GM18498 (cell line): ENCODE results near the gene SH2D6.
A peak's percentile ranks its signal among the peaks of the same experiment; 100 is the strongest.
"Not testable (repeated sequence)": the region's sequence is repeated elsewhere in the genome, so short reads cannot be mapped to it uniquely, and the experiment has no call there.

Experiments used
- ATAC-seq: cut with Tn5 transposase; IDR thresholded peaks from one replicate; pipeline ENCODE4 v1.9.1; 2021; ENCODE audit warnings: mild to moderate bottlenecking, moderate library complexity; ENCODE audit not compliant: unreplicated experiment

SH2D6 gene

DNA sequence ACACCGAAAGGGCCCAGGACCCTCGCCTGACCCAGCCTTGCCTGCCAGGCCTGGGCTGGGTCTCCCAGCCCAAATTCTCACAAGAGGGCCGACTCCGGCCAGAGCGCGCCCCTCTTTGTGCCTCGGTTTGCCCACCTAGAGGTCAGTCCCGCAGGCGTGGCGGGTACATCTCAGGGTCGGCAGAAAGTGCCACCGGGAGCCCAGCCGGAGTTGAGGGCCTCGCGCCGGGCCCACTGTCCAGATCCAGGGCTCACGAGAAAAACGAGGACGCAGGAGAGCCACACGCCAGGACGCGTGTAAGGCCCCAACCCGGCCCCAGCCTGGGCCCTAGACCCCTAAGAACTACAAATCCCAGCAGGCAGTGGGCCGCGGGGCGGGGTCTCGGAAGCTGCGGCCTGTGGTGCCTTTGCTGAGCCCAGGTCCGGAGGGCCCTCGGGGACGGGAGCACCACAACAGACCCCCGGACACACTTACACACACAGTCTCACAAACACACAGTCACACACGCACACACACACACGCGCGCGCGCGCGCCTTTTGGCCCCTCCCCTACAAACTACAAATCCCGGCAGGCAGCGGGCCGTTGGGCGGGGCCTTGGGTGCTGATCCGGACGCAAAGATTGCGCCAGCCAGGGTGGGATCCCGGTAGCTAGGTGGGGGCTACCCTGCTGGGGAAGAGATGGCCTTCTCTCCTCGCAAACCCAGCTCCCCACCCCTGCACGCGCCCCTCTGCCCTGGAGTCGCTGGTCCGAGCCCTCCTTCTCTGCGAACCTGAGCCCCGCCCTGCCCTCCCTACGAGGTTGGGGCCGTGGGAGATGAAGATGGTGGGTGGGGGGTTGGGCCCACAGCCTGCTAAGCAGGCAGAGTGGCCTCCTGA, at the start of gene SH2D6:
Gene SH2D6, plus strand, starts transcription at position 583 of the 877 bp plus-strand sequence. CDS start 10,752 bp downstream, outside the sequence.
- peak; percentile 80 for ATAC-seq

DNA sequence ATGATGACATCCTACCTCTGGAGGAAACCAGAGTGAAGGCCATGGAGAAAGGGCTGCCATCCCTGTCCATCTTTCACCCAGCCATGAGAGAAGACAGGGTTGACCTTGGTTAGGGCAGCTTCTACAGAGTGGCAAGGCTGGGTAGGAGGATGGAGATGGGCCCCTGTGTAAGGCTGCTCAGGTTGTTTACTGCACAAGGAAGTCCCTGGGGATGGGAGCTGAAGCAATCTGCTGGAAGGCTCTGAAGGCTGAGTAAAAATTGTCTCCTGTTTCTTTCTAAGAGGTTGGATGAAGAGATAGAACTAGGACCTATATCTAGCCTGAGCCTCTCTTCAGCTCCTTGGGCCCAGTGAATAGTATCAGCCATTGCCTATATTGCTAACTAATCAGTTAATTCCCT, 49.6 kb upstream of the SH2D6 start:
- ATAC-seq = no peak

DNA sequence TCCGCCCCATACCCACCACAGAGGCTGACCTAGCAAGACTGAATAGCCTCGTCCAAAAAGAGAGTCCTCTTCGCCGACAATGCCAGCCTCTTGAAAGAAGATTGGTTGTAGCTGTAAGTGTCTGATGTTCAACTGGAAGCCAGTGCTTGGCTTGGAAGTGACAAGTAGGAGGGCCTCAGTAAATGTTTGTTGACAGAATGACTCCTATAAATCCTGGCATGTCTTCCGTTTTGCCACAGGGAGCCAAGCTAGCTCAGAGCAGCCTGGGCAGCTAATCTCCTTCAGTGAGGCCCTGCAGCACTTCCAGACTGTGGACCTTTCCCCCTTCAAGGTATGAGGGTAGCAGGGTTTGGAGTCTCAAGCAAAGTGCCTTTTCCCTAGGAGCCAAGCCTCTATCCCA, 49.0 kb upstream of the SH2D6 start:
- no peak for ATAC-seq

DNA sequence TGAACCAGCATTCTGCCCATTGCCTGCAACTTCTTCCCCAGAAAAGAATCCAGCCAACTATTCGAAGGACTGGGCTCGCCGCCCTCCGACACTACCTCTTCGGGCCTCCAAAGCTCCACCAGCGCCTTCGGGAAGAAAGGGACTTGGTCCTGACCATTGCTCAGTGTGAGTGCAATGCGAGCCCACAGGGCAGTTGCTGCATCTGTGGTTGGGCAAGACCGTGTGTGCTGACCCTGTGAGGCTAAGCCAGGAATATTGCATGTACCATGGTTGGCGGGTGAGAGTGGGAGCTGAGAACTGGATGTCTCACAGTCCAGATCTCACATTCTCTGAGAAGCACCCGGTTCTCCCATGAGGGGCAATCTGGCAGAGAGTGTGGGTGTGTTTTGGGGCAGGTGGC, 47.5 kb upstream of the SH2D6 start:
- ATAC-seq = no peak

DNA sequence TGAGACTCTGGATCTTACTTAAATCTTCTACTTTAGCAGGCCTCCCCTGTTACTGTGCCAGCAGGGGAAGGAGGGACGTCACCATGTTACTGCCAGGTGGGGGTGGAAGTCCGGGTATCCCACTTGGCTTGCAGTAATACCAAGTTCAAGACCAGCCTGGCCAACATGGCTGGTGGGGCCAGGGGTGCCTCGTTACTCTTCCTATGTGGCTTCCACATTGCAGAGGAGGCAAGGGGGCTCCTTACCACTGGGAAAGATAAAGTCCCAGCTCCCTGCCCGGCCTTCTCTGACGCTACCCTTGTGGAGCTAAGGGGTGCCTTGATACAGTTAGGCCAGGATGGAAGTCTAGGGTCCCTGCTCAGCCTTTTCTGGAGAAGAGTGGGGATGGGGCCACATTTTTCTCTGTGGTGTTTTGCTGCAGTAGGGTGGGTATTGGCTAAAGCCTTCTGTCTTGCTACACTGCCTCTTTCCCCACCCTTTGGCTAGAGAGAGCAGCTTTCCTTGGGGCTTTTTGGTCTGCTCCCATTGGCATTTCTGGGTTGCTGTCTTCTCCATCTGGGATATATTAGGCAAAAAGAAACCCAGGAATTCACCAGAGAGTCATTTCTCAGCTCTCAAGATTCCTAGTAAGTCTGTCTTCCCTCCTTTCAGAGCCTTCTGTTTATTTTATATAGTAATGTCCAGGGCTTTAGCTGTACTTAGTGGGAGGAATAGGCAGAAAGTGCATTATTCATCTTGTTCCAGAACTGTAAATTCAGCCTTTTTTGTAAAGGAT, 42.0 kb upstream of the SH2D6 start:
- no peak for ATAC-seq

DNA sequence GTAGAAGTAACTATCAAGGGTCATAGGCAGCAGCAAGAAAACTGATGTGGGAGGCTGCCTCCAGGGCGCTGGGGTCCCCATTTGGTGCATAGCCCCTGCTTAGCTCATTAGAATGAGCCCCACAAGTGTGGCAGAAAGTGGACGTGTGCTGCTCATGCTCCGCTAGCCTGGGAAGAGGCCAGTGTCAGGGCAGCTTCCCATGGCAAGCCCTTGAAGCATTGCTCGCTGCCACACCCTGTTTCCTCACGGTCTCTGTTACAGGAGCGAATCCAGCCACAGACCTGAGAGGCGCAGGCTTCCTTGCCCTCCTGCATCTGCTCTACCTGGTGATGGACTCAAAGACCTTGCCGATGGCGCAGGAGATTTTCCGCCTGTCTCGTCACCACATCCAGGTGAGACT, 41.4 kb upstream of the SH2D6 start:
- no peak for ATAC-seq

DNA sequence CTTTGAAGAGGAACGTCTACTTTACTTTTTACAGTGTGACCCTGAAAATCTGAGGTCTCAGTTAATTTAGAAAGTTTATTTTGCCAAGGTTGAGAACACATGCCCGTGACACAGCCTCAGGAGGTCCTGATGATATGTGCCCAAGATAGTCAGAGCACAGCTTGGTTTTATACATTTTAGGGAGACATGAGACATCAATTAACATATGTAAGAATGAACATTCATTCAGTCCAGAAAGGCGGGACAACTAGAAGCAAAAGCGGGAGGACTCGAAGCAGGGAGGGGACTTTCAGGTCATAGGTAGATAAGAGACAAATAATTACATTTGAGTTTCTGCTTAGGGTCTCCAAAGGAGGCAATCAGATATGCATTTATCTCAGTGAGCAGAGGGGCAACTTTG, 40.3 kb upstream of the SH2D6 start:
- ATAC-seq = no peak

DNA sequence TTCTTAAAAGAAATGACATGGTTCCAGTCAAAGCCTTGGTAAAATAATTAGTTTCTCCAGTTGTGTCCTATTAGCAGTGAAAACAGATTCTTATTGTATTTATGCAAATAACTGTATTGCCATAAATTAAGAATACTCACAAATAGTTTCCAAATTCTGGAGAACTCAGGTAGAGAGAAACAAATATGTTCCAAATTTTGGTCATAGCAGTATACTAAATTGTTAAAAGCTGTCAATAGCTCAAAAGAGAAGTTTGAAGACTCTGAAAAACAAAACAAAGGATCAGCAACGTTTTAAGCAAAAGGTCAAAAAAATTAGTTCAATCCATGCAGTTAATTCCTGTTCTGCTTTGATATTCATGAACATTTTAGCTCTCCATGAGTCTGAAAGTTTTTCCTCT, 38.5 kb upstream of the SH2D6 start:
- ATAC-seq = no peak

DNA sequence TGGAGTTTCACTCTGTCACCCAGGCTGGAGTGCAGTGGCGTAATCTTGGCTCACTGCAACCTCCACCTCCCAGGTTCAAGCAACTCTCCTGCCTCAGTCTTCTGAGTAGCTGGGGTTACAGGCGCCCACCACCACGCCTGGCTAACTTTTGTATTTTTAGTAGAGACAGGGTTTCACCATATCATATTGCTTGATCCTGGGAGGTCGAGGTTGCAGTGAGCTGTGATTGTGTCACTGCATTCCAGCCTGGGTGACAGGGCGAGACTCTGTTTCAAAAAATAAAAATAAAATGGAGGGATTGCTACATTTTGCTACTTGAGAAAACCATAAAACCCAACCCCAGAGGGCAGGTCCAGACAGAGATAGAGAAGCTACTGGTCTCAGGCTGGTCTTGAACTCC, 35.4 kb upstream of the SH2D6 start:
- not testable (repeated sequence) for ATAC-seq

DNA sequence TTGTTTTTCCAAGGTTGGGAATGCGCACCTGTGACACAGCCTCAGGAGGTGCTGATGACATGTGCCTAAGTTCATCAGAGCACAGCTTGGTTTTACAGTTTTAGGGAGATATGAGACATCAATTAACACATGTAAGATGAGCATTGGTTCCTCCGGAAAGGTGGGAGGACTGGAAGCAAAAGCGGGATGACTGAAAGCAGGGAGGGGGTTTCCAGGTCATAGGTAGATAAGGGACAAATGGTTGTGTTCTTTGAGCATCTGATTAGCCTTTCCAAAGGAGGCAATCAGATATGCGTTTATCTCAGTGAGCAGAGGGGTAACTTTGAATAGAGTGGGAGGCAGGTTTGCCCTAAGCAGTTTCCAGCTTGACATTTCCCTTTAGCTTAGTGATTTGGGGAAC, 34.7 kb upstream of the SH2D6 start:
- ATAC-seq = no peak

DNA sequence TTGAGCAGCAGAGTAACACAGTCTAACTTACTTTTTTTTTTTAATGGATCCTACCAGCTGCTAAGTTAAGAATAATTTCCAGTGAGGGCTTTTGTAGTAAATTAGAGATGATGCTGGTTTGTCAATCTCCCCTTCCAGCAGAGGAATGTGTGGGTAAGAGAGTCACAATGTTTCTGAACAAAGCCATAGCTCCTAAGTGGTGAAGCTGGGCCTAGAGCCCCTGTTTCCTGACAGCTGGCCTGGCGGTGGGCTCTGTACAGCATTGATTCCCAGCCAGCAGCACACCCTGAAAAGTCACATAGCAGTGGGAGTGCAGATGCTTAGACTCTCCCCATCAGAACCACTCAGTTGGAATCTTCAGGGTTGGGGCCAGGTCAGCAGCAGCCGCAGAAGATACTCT, 32.8 kb upstream of the SH2D6 start:
- ATAC-seq = no peak

DNA sequence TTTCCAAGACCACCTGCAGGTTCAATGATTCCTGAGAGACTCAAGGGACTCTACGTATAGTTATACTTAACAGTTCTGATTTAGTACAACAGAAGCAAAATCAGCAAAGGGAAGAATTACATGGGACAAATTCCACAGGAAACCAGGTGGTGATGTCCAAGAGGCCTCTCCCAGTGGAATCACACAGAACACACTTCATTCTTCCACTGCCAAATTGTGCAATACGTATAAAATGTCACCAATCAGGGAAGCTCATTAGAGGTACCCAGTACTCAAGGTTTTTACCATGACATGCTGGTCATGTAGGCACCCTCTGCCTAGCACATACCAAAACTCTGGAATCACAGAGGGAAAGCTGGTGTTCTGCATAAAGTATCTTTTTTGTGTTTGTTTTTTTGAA, 30.8 kb upstream of the SH2D6 start:
- ATAC-seq = no peak

DNA sequence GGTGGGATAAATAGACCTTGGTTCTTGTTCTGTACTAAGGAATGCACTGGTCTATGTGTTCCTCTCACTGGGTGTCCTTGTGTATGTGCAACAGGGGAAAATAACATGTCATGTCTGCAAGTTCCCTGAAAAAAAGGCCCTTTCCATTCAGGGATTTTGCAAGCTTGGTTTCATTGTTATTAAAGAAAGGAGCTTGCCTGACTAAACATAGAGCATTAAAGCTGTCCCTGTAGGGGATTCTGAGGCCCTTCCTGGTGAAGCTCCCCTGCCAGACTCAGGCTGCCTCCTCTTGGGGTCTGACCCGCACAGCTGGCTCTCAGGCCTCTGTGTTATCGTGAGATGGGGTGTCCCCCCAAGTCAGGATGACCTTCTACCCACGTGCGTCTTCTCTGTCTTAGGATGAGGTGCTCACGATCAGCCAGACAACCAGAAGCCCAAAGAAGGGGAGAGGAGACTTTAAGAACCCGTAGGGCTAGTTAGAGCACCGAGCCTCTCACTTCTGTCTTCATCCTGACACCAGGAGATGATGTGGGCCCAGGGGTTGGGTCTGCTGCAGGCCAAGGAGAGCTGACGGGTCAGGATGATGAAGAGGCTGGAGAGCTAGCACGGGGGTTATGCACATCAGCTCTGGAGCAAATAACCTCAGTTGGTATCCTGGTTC, 29.5 kb upstream of the SH2D6 start:
- no peak for ATAC-seq

DNA sequence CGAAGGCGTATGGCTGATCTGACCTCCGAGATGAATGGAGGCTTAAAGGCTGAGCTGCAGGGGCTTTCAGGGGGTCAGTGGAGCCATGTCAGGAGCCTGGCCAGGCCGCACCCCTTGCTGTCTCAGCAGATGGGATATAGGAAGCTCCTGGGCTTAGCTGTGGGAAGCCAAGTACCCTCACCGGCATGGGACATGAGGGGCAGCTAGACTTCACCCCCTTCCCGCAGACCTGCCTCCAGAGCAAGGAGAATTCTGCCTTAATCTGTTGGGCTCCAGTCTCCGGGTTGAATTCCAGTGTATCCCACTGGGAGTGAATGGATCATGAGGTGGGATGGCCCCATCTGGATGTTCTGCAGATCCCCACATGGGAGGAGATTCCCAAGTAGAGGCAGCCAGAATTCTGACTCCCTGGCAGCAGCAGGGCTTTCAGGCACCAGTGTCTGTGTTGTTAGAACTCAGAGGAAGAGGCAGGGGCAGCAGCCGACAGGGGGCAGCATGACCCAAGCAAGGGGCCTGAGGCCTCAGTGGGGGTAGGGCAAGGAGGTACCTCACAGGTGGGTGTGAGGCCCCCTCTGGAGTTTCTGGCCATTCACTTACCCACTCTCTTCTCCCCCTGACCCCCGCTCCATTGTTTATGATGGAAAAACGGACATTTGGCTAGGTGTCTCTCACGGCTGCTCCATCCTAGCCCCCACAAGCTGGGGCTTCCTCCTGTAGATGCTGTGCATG, 27.4 kb upstream of the SH2D6 start:
- no peak for ATAC-seq

DNA sequence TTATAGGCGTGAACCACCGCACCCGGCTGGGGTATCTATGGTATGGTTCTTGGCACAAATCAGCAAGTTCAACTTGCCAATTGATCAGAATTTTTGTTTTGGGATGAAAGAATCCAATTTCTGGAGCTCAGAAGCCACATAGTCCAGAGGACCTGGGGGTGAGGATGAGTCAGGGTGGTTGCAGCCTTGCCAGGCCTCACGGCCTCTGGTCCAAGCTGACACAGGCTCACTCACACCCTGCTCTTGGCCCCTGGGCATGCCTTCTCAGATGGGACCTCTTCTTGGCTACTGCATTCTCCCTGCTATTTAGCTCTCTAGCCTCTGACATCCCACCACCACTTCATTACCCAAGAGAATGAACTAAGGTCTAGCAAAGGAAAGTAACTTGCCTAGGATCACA, 24.7 kb upstream of the SH2D6 start:
- ATAC-seq = no peak

DNA sequence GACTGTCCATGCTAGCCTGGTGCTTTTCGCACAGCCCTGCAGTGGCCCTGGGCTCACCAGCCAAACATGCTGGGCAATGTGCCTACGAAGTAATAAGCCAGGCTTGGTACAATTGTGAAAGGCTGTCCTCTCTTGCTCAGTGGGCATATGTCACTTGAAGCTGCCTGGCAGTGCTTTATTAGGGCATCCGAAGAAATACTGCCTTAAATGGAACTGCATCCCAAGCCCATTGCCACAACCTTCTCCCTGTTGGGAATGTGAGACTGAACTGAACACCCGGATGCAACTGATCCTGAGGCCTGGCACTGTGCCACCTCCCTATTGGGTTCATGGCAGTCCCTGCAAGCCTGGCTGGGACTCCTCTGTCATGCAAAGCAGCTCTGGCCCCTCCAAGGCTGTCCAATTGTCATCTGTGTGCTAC, 24.2 kb upstream of the SH2D6 start:
- no peak for ATAC-seq

DNA sequence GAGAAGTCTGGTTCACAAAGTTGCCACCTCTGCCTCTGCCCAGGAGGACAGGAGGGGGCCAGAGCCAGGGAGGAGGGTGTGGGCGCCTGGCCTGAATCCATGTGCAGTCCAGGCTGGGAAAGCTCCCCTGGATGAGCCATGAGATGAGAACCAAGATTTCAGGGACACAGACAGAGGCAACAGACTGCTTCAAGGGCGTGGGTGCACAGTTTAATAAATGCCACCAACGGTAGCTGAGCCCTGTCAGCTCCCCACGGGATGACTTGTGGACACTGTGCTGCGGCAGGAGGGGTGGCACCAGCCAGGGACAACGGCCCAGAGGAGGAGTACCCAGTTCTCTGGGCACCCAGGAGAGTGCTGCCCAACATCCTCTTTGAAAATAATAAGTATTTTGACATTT, 23.5 kb upstream of the SH2D6 start:
- no peak for ATAC-seq

DNA sequence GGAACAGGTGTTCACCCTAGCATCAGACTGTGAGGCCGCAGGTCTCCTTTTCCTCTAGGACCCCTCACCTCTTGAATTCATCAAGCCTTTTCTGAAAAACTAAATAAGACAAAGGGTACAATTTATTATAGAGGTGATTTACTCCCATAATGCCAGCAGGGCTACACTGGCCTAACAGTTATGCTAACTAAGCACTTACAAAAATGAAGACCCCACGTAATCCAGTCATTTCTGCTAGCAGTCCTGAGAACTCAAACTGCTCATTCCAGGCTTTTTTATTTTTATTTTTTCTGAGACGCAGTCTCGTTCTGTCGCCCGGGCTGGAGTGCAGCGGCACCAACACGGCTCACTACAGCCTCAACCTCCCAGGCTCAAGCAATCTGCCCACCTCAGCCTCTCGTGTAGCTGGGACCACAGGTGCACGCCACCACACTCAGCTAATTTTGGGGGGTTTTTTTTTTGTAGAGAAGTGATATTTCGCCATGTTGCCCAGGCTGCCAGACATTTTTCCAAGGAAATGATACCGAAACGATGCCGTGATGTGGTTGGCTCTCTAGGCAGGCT, 22.5 kb upstream of the SH2D6 start:
- no peak for ATAC-seq

DNA sequence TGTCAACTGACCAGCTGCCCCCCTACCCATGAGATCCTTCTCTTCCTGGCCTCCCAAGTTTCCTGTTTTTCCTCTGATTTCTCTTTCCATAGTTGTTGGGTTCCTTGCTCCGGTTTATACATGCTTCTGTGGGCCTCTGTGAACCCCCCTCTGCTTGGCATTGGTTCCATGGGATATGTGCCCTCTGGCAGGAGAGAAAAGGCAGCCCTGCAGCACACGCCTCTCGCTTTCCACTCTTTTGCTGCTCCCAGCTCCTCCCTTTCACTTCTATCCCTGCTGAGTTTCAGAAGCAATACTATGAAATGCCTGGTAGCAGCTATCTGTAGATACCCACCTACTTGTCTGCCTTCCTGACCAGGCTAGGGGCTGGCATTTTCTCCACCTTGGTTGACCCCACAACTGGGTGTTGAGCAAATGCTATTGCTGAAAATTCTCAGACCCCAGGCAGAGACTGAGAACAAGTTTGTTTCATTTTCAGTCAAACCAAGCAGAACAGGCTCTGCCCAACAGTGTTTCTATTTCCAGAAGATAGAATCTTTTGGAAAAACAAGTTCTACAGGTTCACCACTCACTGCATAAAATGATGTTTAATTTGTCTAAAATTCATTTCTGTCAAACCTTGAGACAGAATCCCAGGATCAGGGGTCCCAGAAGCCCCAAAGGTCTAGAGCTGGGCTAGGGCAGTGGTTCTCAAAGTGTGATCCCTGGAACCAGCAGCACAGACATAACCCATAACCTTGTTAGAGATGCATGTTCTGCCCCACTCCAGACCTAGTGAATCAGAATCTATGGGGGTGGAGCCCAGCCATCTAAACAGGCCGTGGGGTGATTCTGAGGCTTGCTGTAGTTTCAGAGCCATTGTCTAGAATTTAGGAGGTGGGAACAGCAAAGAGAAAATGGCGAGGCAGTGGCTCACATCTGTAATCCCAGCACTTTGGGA, 21.7 kb upstream of the SH2D6 start:
- ATAC-seq = no peak

DNA sequence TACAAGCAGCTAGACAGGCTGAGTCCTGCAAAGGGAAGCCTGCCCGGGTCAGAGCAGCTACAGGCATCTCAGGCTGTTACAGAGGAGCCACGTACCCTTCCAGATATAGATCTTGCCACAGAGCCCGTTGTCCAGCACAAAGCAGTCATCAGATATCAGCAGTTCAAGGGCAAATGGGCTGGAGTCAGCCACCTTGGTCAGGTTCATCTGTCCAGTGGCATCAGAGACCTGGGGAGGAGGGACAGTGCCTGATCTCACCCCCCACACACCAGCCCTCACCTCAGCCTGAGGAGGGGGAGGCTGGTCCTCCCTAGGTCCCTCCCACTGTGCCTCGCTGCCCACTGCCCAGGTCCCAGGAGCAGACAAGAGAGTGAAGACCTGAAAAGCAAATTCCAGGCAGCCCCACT, 20.6 kb upstream of the SH2D6 start:
- no peak for ATAC-seq
